HCT116 (cell line): Measurements from ENCODE around the gene HAX1. TPM values are rescaled to one million over a fixed set of nuclear protein-coding genes. Genes with fewer than 3 reads are reported as not detected.
"Not testable (repeated sequence)": the region's sequence is repeated elsewhere in the genome, so short reads cannot be mapped to it uniquely, and the experiment has no call there.

ENCODE experiments used
- ATAC-seq: fragments of 200-7000 bp; cut with Tn5 transposase; 2 replicates; pipeline ENCODE4 v1.9.1; 2020; ENCODE audit warnings: mild to moderate bottlenecking, moderate library complexity
- BruUV-seq: library from RNA; stranded (reverse); fragments of 400-500 nt; replicated peaks from 2 replicates; lab custom pipeline; 2021; lab: Mats Ljungman, UMichigan
- CTCF ChIA-PET: fragments of 300-600 bp; sonication (Branson Sonifier 250); formaldehyde crosslinking; loops from one replicate; lab custom pipeline; 2021; ENCODE audit warnings: antibody characterized with exemption; lab: Charles Lee
- POLR2A ChIA-PET: fragments of 300-600, 350-600 bp; sonication (Branson Sonifier 250); formaldehyde crosslinking; loops from one replicate; lab custom pipeline; 2021; ENCODE audit warnings: antibody characterized with exemption; lab: Charles Lee
- RAD21 ChIA-PET, 2 experiments: fragments of 300-600 bp; sonication (Branson Sonifier 250); formaldehyde crosslinking; loops; one replicate each; lab custom pipeline; 2023; ENCODE audit warnings: low total read pairs in 2 of 2; ENCODE audit not compliant: uncharacterized antibody in 2 of 2, unreplicated experiment in 2 of 2, low non-redundant PET in 1 of 2; lab: Charles Lee
- DNase-seq: peaks from one replicate; pipeline ENCODE4 v3.0.0-alpha.2; 2010; ENCODE audit warnings: low read depth, low spot score
- H2AFZ ChIP-seq: fragments of 200-600 bp; shearing (Covaris generic), sonication (generic); 2 replicates; pipeline ENCODE4 v1.6.1; 2017; ENCODE audit warnings: low read depth, mixed run types, mixed read lengths, antibody characterized with exemption, low read length; ENCODE audit not compliant: poor library complexity, severe bottlenecking
- H3K27ac ChIP-seq: 2 replicates; pipeline ENCODE4 v1.5.1; 2012; ENCODE audit warnings: low read depth, low read length
- H3K27me3 ChIP-seq: fragments of 200-600 bp; sonication (generic); 2 replicates; pipeline ENCODE4 v1.6.1; 2016; ENCODE audit warnings: mixed run types, low read length, mixed read lengths; ENCODE audit not compliant: insufficient read depth
- H3K36me3 ChIP-seq, 2 experiments: fragments of 200-500 bp in 1 of 2; fragments of 200-600 bp in 1 of 2; sonication (Bioruptor generic) in 1 of 2; sonication (generic) in 1 of 2; 2 replicates each; pipeline versions ENCODE4 v1.5.1 to v1.6.1; 2014 to 2016; ENCODE audit warnings: low read length in 2 of 2, inconsistent platforms in 1 of 2, mixed read lengths in 1 of 2, mixed run types in 1 of 2; ENCODE audit not compliant: insufficient read depth in 2 of 2, control insufficient read depth in 1 of 2
- H3K4me1 ChIP-seq, 2 experiments: fragments of 200-600 bp in 1 of 2; sonication (generic) in 1 of 2; 2 replicates each; pipeline versions ENCODE4 v1.5.1 to v1.6.1; 2012 to 2017; ENCODE audit warnings: low read length in 2 of 2, inconsistent platforms in 1 of 2, mild to moderate bottlenecking in 1 of 2, mixed read lengths in 1 of 2, mixed run types in 1 of 2, moderate library complexity in 1 of 2; ENCODE audit not compliant: insufficient read depth in 2 of 2, control insufficient read depth in 1 of 2
- H3K4me2 ChIP-seq: fragments of 200-600 bp; sonication (generic); 2 replicates; pipeline ENCODE4 v1.6.1; 2017; ENCODE audit warnings: mixed run types, low read length, mixed read lengths
- H3K4me3 ChIP-seq, 2 experiments: fragments of 200-600 bp in 1 of 2; sonication (generic) in 1 of 2; replicated peaks in 1 of 2; 2 replicates each; pipeline ENCODE4 v1.5.1; 2011 to 2016; ENCODE audit warnings: low read length in 2 of 2, control low read depth in 1 of 2, low read depth in 1 of 2, mild to moderate bottlenecking in 1 of 2, mixed read lengths in 1 of 2, mixed run types in 1 of 2
- H3K79me2 ChIP-seq: fragments of 200-600 bp; sonication (generic); 2 replicates; pipeline ENCODE4 v1.6.1; 2017; ENCODE audit warnings: mild to moderate bottlenecking, mixed run types, low read length, moderate library complexity, mixed read lengths; ENCODE audit not compliant: insufficient read depth
- H3K9ac ChIP-seq: fragments of 200-600 bp; sonication (generic); 2 replicates; pipeline ENCODE4 v1.6.1; 2016; ENCODE audit warnings: low read length, mixed read lengths
- H3K9me2 ChIP-seq: fragments of 200-600 bp; sonication (generic), shearing (Covaris generic); 2 replicates; pipeline ENCODE4 v1.6.1; 2017; ENCODE audit warnings: mixed run types, mild to moderate bottlenecking, moderate library complexity; ENCODE audit not compliant: insufficient read depth
- H3K9me3 ChIP-seq, 2 experiments: fragments of 200-500 bp in 1 of 2; fragments of 200-600 bp in 1 of 2; sonication (Bioruptor generic) in 1 of 2; sonication (generic) in 1 of 2; 2 replicates each; pipeline ENCODE4 v1.6.1; 2014 to 2017; ENCODE audit warnings: low read length in 2 of 2, mixed read lengths in 2 of 2, inconsistent platforms in 1 of 2, low read depth in 1 of 2, mild to moderate bottlenecking in 1 of 2, mixed run types in 1 of 2, moderate library complexity in 1 of 2; ENCODE audit not compliant: control insufficient read depth in 1 of 2, insufficient read depth in 1 of 2
- H4K20me1 ChIP-seq: fragments of 200-600 bp; sonication (generic), shearing (Covaris generic); 2 replicates; pipeline ENCODE4 v1.6.1; 2017; ENCODE audit warnings: mixed run types, mild to moderate bottlenecking, moderate library complexity; ENCODE audit not compliant: insufficient read depth
- ATF3 ChIP-seq: IDR thresholded peaks from 2 replicates; pipeline ENCODE4 v1.6.1; 2012
- CTCF ChIP-seq, 3 experiments: fragments of 200-600 bp in 1 of 3; sonication (generic) in 1 of 3; IDR thresholded peaks in 2 of 3; conservative IDR thresholded peaks in 1 of 3; 2 replicates each; pipeline ENCODE4 v1.5.1; 2012 to 2017; ENCODE audit warnings: low read depth in 2 of 3, low read length in 2 of 3, antibody characterized with exemption in 1 of 3, borderline replicate concordance in 1 of 3, control low read depth in 1 of 3, mild to moderate bottlenecking in 1 of 3, mixed read lengths in 1 of 3, mixed run types in 1 of 3, moderate library complexity in 1 of 3; ENCODE audit not compliant: insufficient read depth in 1 of 3
- EZH2phosphoT487 ChIP-seq: fragments of 200-600 bp; IDR thresholded peaks from 2 replicates; pipeline ENCODE4 v1.6.1; 2018; ENCODE audit warnings: antibody characterized with exemption, borderline replicate concordance
- JUND ChIP-seq: IDR thresholded peaks from 2 replicates; pipeline ENCODE4 v1.6.1; 2012
- MAX ChIP-seq: IDR thresholded peaks from 2 replicates; pipeline ENCODE4 v1.6.1; 2012
- SP1 ChIP-seq: IDR thresholded peaks from 2 replicates; pipeline ENCODE4 v1.6.1; 2012; ENCODE audit warnings: low read depth
- TCF7L2 ChIP-seq: IDR thresholded peaks from 2 replicates; pipeline ENCODE4 v1.7.0; 2011; ENCODE audit warnings: borderline replicate concordance, inconsistent platforms; ENCODE audit not compliant: insufficient read depth, insufficient read length; ENCODE audit errors: extremely low read depth
- intact Hi-C: fragments of 100-400 bp; cut with micrococcal nuclease; formaldehyde crosslinking; loops from 2 replicates; pipeline ENCODE4 v1.10.0; 2022
- total RNA-seq: library from RNA; stranded (reverse); gene quantifications from one replicate; pipeline ENCODE4 v1.2.1, GENCODE V29; 2021; ENCODE audit not compliant: unreplicated experiment

The HAX1 gene
- total RNA-seq, 1 experiment from 2014 or later: 93.6 TPM

- H4K20me1 ChIP-seq: no peaks in the 10 kb centered on the region
- H3K4me3 ChIP-seq: no peak overlapping the region
- H3K79me2 ChIP-seq: no peaks in the 10 kb centered on the region
- CTCF ChIA-PET: no interaction called here
- H3K9me2 ChIP-seq: no peaks in the 10 kb centered on the region
- H2AFZ ChIP-seq: no peak overlapping the region
- H3K9ac ChIP-seq: no peak overlapping the region
- ATAC-seq: no peak
- intact Hi-C loops: no loop called here
- H3K4me1 ChIP-seq: no peaks in the 10 kb centered on the region
- BruUV-seq: no TSS peak
- peaks cover 8% of the 10 kb centered on the region; the same call in 1 of the 2 replicates for H3K27me3 ChIP-seq
- POLR2A ChIA-PET: no interaction called here
- RAD21 ChIA-PET: interaction anchor here in 1 of 2 experiments (0.6 kb wide), 1 partner anchor 286 kb away, joined by 4 read pairs; no protein-coding TSS in a partner anchor
- TF ChIP-seq MAX: no peak
- TF ChIP-seq, all 23 proteins: peak for 0
- no peak for DNase-seq
- Histone ChIP-seq H3K36me3 (no peaks in the 10 kb centered on the region), H3K27ac (no peak overlapping the region), H3K9me3 (no peaks in the 10 kb centered on the region), H3K4me2 (no peak overlapping the region)
Observed at GRCh38 chr1:154313066-154313356, 40.6 kb downstream of the HAX1 start.

GRCh38 chr1:154314226-154314625 is 41.8 kb downstream of the HAX1 start:
- H3K27me3 ChIP-seq, CTCF ChIA-PET, POLR2A ChIA-PET, ATAC-seq, H4K20me1 ChIP-seq, H3K27ac ChIP-seq, H3K9me2 ChIP-seq, BruUV-seq, H3K79me2 ChIP-seq, H3K9ac ChIP-seq, DNase-seq, RAD21 ChIA-PET, H2AFZ ChIP-seq, H3K4me1 ChIP-seq, H3K4me3 ChIP-seq, intact Hi-C loops, H3K9me3 ChIP-seq, H3K36me3 ChIP-seq, H3K4me2 ChIP-seq: not testable (repeated sequence)

GRCh38 chr1:154316704-154317103 is 44.3 kb downstream of the HAX1 start:
- TF ChIP-seq TCF7L2: no peak
- no peak for TF ChIP-seq ATF3
- no peak for TF ChIP-seq JUND
- TF ChIP-seq SP1: no peak
- TF ChIP-seq EZH2phosphoT487: no peak
- no peak for TF ChIP-seq CTCF (IDR thresholded peaks at IDR 0.05 in 2 of 3, conservative IDR thresholded peaks at IDR 0.05 in 1 of 3; ENCODE audit: borderline replicate concordance in 1 of 3, insufficient read depth in 1 of 3, low read depth in 2 of 3, low read length in 2 of 3)
- intact Hi-C loops: no loop called here
- Histone ChIP-seq H3K9me3 (no peaks in the 10 kb centered on the region), H3K4me3 (no peak overlapping the region), H3K9me2 (no peaks in the 10 kb centered on the region), H3K4me1 (no peaks in the 10 kb centered on the region), H3K27me3 (peaks cover 8% of the 10 kb centered on the region; the same call in 1 of the 2 replicates), H4K20me1 (no peaks in the 10 kb centered on the region), H3K79me2 (no peaks in the 10 kb centered on the region), H3K36me3 (no peaks in the 10 kb centered on the region), H3K27ac (no peak overlapping the region), H3K4me2 (no peak overlapping the region), H3K9ac (no peak overlapping the region), H2AFZ (no peak overlapping the region)
- BruUV-seq: no TSS peak
- ATAC-seq (no peak), DNase-seq (no peak)
- ChIA-PET RAD21 (no interaction called here), CTCF (no interaction called here), POLR2A (no interaction called here)
